HG03139 (cell line): Measurements from ENCODE around the gene PSMB10.
"Not testable (repeated sequence)": the region's sequence is repeated elsewhere in the genome, so short reads cannot be mapped to it uniquely, and the experiment has no call there.

Experiments
- ATAC-seq: cut with Tn5 transposase; IDR thresholded peaks from one replicate; pipeline ENCODE4 v1.9.1; 2021; ENCODE audit not compliant: unreplicated experiment

The PSMB10 gene

DNA sequence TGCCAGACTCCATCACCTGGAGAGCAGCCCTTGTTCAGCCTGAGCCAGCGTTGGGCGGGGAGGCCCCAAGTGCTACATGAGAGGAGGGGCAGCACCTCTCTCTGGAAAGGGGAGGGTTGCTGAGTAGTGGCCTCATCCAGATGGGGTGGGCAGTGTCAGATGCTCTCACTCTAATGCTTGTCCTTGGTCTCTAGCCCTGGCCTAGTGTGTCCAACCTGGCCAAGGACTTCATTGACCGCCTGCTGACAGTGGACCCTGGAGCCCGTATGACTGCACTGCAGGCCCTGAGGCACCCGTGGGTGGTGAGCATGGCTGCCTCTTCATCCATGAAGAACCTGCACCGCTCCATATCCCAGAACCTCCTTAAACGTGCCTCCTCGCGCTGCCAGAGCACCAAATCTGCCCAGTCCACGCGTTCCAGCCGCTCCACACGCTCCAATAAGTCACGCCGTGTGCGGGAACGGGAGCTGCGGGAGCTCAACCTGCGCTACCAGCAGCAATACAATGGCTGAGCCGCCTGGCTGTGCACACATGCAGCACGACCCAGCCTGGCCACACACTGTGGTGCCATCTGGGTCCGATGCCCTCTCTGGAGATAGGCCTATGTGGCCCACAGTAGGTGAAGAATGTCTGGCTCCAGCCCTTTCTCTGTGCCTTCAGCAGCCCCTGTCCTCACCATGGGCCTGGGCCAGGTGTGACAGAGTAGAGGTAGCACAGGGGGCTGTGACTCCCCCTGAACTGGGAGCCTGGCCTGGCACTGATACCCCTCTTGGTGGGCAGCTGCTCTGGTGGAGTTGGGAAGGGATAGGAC lies 9.3 kb downstream of the PSMB10 start:
- ATAC-seq = no peak

DNA sequence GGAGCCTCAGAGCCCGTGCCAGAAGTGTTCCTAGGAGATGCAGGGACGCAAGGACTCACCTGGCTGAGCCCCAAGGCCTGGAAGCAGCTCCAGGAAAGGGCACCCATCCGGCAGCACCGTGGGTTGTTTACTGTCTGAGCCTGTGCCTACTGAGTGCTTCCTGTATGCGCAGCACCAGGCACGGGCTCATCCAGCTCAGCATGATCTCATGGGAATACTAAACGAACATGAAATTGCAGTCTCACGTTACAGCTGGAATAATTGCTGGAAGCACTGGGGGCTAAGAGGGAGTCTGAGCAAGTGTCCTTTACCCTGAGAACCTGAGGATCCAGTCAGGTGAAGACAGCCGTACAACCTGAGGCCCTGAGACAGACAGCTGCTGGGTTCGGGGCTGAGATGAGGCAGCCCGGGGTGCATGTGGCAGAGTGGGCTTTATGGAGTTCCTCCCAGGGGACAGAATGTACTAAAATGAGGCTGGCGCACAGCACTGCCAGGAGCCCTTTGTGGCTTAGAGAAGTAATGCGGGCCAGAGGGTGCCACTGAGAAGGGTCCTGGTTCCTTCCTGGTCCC lies 10.4 kb downstream of the PSMB10 start:
- no peak for ATAC-seq

DNA sequence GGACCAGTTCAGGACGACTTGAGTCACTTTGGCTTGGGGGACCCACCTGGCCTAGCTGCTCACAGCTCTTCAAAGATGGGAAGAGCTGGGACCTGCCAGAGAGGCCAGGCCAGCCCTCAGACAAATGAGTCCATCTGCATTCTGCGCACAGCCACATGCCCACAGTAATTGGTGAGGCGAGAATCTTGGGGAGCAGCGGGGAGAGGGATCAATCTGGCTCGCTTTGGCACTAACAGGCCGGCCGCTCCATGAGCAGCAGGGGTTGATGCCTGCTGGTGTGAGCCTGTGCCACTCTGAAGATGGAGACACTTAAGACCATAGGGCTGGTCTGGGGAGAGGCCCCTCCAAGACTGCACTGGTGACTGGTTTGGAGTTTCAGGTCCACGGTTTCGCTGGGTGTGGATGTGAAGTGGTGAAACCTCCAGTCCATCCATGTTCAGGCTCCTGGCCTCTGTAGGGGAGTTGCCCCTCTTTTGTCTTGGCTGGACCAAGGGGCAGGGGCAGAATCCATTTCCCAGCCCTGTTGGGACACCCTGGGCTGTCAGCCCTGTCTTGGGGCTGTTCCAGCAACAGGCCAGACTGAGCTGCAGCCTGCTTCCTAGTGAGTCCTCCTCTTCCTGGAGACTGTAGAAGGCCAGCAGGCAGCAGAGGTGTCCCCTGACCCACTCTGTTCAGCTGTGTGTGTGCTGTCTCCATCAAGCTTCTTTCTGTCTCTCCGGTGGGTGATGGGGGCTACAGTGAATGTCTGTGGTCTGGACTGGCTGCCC lies 12.3 kb downstream of the PSMB10 start:
- ATAC-seq = no peak

DNA sequence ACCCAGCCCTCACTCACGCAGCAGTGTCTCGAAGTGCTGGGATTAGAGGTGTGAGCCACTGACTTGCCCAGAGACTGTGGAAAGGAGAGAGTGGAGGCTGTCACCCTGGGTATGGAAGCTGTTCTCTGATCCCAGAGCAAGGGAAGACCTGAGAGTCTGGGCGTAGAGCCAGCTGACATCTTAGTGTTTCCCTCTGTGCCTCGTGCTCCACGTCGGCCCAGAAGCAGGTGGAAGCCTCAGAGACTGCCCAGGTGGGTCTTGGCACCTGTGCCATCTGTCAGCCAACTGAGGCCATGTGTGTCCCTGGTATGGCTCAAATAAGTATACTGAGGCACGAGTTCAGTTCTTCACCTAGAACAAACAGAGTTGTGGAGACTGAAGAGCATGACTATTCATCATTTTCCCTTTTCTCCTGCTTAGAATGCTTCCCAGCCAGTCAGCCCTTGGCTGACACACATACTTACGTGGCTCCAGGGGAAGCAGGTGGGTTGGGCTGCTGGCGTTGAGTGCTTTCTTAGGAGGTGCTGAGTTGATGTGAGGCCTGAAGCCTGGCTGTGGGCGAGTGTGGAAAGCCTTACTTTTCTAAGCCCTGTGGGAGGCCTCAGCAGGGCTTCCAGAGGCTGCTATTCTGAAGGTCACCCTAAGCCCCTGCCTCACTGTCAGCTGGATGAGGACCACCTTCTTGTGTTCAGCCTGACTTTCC lies 13.1 kb downstream of the PSMB10 start:
- ATAC-seq = no peak

DNA sequence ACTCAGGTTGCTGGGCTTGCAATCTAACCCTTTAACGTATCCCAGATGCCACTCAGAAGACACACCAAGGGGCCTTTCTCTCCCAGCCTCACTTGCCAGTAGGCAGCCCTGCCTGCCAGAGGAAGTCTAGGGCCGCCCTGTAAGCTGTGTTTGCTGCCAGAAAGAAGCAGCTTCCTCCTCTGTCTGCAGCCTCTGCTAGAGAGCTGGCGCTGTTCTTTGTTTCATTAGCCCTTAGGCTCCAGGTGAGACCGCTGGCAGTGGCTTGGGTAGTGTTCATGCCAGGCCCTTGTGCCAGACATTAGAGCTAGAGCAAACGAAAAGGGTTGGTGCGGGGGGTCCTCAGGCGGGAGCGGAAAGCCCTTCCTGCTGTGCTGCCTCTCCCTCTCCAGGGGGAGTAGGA lies 13.9 kb downstream of the PSMB10 start:
- ATAC-seq = no peak

DNA sequence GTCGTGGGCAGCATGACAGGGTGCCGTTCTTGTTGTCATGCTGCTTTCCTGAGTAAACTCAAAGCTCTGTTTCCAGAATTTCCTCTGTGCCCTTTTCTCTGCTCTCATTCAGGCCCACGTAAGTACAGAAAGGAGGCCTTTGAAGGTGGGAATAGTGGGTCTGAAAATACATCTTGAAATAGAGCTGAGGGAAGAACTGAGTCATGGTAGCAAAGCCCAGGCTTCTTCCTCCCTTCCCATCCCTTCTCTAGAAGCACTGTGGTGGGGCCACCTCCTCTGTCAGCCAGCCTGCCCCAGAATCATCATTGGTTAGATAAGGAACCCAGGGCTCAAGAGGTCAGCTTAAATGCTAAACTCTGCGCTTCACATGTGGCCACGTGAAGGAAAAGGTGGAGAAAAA lies 14.4 kb downstream of the PSMB10 start:
- ATAC-seq = no peak

DNA sequence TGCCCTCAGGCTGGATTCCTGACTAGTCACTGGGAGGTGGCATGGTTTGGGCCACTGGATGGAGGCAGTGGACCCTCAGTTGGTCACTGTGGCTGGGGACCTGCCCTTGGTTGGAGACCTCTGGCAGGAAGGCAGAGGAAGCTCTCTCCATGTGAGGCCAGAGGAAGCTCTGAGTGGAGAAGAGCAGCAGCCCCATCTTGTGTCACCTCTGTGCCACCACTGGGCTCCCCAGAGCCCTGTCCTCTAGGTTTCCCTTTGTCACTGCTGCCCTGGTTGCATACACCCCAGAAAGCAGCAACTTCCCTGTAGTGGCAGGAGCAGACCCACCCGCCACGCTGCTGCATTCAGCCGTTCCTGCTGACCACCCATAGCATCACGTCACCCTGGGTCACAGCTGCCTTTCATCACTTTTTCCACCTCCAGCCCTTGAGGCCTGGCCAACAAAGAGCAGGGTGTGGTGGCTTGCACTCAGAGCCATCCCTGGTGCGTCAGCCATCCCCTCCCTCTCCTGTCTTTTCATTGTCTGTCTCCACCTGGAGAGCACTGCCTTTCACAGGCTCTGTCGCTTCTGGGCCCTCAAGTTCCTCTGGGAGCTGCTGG lies 16.9 kb downstream of the PSMB10 start:
- no peak for ATAC-seq

DNA sequence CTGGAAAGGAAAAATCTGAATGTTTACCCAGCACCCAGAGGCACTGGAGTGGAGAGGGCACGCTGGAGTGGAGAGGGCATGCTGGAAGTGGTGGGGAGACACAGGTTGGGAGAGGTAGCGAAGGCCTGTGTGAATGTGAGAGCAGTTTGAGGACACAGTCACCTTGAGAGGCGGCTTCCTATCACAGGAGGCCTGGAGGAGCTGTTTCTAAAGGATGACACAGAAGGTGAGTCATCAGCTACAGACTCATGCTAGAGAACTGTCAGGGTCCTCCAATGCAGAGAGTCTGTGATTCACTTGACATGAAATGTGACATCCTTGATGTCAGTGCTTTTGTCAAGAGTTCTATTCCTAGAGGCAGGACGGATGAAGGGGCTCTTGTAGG lies 18.8 kb downstream of the PSMB10 start:
- no peak for ATAC-seq

DNA sequence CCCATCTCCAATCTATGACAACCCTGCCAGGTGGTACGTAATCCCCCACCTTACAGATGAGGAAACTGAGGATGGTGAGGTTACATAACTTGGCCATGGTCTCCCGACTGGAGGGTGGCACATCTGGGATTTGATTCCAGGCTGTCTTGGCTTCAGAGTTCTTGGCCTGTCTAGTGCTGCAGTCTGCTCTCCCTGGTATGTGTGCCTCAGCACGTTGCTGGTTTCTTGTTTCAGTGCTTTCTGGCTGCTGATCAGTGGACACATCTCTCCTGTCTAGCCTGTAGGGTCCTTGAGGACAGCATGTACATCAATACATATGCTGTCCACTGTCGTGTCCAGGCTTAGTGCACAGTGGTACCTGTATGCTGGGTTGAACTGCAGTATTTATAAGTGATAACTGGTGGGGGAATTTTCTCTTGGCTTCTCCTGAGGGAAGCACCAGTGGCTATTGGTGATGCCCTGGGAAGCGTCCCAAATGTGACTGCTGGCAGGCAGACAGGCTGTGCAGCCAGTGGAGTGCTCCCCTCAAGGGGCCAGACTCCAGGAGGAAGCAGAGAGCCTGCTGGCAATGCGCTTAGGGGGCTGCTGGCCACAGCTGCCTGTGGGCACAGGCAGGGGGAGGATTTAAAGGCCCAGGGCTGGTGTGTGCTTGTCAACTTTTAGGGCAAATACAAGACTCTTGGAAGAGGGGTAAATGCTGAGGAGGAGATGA lies 19.4 kb downstream of the PSMB10 start:
- ATAC-seq = no peak

DNA sequence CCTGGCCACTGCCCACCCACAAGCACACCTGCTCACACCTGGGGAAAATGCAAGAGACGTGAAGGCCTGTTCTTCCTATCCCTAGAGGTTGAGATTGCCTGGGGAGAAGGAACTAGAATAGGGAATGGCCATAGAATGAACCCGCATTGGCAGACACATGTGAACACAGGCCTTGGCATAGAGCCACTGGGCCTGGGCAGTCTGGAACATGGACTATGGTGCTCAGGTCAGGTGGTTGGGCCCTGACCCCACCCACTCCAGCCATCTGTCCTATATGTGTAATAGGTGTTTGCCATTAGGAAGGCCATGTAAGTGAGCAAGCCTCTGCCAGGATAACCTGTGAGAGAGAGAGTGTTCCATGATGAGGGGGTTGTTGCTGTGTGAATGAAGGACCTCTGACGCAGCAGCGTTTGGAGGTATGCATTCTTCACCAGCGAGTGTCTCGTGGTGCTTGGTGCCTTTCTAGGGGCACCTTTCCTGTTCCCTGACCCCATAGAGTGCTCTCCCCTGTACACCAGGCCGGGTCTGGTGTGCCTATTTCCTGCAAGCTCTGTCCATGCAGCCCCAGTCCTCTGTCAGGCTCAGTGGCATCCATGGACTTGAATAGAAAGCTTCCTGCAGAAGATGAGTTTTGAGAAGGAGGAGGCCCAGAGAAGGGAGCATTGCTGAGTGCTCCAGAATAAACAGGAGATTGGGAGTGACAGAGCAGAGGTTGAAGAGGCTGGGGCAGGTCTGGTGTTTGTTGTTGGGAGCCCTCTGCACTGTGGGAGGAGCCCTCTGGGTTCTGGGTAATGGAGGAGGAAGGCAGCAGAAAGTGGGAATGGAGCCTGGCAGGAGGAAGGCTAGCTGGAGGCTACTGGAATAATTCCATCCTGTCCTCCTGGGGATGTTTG lies 20.6 kb downstream of the PSMB10 start:
- no peak for ATAC-seq

DNA sequence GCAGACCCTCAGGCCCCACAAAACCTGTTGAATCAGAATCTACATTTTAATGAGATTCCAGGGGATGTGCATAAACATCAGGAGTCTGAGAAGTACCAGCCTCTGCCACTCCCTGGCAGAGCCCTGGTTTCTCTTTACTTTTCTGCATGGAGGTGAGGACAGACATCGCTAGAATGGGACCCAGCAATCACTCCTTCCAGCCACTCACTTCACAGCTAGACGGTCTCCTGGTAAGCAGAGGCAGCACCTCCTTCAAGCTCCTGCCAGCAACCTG lies 21.2 kb downstream of the PSMB10 start:
- not testable (repeated sequence) for ATAC-seq

DNA sequence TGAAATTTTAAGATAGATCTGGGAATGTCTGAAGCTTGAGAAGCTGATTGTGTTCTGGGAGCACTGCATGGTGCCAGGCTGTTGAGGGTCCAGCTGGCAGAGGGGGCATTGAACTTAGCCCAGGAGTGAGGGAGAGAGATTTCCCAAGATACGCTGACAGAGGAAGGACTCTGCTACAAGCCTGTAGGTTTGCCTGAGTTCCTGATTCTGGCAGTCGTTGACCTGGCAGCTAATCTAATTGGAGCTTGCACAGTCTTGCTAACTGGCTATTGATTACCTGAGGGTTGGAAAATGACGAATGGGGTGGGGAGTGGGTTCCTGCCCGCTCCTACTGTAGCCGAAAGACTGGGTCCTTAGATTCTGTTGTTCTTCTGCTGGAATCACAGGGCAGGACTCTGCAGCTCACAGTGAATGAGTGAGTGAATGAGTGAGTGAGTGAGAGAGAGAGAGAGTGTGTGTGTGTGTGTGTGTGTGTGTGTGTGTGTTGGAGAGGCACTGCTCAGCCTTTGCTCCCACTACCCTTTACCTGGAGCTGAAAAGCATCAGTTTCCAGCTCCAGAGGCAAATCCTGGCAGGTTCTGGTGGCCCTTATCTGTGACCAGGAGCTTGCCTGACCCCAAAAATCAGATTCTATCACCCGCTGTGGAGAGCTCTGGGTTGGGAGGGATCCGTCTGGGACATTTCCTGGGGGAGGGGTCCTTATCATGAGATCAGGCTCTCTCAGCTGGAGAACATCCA lies 21.7 kb downstream of the PSMB10 start:
- ATAC-seq = no peak

DNA sequence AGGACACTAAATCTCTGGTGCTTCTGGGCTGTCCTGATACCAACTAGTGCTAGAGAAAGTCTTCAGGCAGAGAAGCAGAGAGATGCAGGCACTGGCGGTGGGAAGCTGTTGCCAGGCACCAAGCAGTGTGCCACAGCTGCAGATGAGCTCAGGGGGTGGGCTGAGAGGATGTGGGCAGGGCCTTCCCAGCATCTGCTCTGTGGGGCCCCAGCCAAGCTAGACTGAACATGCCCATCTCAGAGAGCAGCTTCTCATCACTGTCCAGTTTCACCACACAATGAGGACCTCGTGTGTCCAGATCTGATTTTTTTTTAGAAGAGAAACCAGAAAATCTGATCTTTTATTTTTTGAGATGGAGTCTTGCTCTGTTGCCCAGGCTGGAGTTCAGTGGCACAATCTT lies 26.5 kb downstream of the PSMB10 start:
- ATAC-seq = no peak

DNA sequence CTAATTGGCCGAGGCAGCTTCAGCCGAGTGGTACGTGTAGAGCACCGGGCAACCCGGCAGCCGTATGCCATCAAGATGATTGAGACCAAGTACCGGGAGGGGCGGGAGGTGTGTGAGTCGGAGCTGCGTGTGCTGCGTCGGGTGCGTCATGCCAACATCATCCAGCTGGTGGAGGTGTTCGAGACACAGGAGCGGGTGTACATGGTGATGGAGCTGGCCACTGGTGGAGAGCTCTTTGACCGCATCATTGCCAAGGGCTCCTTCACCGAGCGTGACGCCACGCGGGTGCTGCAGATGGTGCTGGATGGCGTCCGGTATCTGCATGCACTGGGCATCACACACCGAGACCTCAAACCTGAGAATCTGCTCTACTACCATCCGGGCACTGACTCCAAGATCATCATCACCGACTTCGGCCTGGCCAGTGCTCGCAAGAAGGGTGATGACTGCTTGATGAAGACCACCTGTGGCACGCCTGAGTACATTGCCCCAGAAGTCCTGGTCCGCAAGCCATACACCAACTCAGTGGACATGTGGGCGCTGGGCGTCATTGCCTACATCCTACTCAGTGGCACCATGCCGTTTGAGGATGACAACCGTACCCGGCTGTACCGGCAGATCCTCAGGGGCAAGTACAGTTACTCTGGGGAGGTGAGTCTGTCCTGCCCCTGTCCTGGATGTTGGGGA lies 27.5 kb downstream of the PSMB10 start:
- no peak for ATAC-seq

DNA sequence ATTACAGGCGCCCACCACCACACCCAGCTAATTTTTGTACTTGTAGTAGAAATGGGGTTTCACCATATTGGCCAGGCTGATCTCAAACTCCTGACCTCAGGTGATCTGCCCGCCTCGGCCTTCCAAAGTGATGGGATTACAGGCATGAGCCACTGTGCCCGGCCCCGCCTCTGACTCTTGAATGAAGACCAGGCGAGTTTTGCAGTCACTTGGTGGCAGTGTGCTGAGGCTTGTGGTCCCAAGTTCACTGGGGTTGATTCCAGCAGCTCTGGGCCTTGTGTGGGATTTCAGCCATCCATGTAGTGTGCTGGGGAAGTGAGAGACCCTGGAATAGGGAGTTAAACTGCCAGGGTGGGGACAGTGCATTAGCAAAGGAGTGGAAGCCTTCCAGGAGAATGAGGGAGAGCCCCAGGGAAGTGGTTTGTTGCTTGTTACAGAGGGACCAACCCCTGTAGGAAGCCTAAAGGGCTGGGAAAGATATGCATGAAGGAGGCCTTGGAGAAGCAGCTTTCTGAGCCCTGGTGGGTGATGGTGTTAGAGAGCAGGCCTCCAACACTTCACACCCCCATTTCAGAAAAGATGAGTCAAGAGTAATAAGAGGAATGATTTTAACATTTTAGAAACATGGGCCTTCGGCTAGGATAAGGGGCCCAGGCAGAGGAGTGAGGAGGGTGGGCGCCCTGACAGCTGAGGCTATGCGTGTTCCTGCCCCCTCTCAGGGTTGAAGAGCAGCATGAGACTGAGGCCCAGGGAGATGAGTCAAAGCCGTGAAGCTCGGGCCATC lies 29.1 kb downstream of the PSMB10 start:
- ATAC-seq = no peak

DNA sequence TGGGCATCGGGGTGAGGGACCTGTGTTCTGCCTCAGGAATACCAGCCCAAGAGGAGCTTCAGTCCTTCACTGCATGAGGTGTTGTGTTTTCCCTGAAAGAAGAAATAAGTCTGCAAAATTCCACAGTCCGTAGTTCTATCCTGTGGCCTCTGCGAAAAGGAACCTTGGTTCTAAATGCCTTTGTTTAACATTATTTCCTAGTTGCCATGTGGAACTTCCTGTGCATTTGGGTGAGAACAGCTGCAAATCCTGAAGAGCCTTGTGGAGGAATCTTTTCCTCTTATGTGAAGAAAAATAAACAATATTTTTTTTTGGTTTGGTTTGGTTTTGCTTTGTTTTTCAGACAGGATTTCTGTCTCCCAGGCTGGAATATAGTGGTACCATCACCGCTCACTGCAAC lies 33.8 kb downstream of the PSMB10 start:
- no peak for ATAC-seq

DNA sequence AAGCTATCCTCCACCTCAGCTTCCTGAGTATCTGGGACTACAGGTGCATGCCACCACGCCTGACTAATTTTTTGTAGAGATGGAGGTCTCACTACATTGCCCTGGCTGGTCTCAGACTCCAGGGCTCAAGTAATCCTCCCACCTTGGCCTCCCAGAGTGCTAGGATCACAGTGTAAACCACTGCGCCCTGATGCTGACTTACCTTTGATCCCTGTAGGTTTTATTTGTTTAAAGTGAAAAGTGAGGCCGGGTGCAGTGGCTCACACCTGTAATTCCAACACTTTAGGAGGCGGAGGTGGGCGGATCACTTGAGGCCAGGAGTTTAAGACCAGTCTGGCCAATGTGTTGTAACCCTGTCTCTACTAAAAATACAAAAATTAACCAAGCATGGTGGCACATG lies 34.9 kb downstream of the PSMB10 start:
- no peak for ATAC-seq

DNA sequence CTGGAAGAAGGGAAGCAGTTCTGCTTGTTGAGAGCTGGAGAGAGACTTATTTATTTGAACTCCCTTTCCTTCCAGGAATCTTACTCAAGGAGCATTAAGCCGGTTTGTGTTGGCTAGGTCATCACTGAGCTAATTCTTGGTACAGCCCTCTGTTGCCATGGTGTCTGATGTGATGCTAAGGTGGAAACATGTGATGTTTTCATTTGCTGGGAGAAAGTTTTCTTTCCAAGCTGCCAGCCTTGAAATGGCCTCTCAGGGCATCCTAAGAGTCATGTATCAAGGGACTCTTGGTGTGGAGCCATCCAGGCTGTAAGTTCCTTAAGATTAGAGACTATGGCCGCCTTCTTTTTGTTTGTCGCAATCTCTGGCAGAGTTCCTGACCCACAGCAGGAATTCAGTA lies 39.4 kb downstream of the PSMB10 start:
- no peak for ATAC-seq
